ENCODE data around the gene KNSTRN. TPM values are rescaled to one million over a fixed set of nuclear protein-coding genes. Genes with fewer than 3 reads are reported as not detected.

KNSTRN gene
- total RNA-seq, 1 experiment from 2014 or later, result 115 TPM

DNA sequence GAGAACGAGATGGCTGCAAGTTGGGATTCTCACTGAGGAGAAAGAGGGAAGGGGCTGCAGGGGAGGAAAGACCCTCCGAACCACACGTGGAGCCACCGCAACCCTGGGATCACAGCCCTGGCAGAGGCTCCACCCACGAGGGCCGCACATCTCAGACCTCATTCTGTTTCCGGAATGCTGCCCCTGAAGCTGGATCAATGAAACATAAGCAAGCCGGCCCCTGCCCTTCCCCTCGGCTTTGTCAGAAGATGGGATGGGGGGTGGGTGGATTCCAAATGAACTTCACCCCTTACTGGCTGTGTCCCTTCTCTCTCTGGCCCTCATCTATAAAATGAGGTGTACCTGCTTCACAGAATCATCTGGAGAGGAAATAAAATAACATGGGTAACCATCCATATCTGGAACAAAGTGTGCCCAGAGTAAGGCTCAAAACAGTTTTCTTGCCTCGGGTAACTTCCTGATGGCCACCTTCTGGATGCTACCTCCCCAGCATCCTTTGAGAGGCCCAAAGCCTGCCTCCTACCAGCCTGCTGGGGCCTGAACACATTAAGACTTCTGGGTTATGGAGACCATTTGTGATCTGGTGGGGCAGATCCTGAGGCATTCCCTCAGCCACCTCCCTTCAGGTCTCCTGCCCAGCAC, 37.2 kb upstream of the KNSTRN start:
- DNase-seq, result no peak
- Histone ChIP-seq H3K27ac (ENCODE audit: low read length) (peak overlapping the region; percentile 100), H3K79me2 (ENCODE audit: low read length) (peaks cover 15% of the 10 kb centered on the region), H3K36me3 (ENCODE audit: low read depth, low read length) (no peaks in the 10 kb centered on the region), H3K4me2 (ENCODE audit: low read length) (no peak overlapping the region), H3K4me3 (ENCODE audit: low read length) (no peak overlapping the region), H2AFZ (ENCODE audit: low read length) (no peak overlapping the region), H3K9me2 (replicated peaks; ENCODE audit: low read length) (no peaks in the 10 kb centered on the region), H3F3A (ENCODE audit: low read length, unreplicated experiment) (peaks cover 11% of the 10 kb centered on the region), H3K9ac (ENCODE audit: low read length) (no peak overlapping the region), H3K4me1 (ENCODE audit: insufficient read depth, low read length) (peaks cover 77% of the 10 kb centered on the region), H4K20me1 (ENCODE audit: low read length) (no peaks in the 10 kb centered on the region), H3K9me3 (ENCODE audit: low read length) (no peaks in the 10 kb centered on the region), H3K27me3 (ENCODE audit: low read length) (no peaks in the 10 kb centered on the region)
- TF ChIP-seq EZH2phosphoT487 (IDR thresholded peaks at IDR 0.05; ENCODE audit: borderline replicate concordance, low read length), result no peak
- TF ChIP-seq, protein P1, sequence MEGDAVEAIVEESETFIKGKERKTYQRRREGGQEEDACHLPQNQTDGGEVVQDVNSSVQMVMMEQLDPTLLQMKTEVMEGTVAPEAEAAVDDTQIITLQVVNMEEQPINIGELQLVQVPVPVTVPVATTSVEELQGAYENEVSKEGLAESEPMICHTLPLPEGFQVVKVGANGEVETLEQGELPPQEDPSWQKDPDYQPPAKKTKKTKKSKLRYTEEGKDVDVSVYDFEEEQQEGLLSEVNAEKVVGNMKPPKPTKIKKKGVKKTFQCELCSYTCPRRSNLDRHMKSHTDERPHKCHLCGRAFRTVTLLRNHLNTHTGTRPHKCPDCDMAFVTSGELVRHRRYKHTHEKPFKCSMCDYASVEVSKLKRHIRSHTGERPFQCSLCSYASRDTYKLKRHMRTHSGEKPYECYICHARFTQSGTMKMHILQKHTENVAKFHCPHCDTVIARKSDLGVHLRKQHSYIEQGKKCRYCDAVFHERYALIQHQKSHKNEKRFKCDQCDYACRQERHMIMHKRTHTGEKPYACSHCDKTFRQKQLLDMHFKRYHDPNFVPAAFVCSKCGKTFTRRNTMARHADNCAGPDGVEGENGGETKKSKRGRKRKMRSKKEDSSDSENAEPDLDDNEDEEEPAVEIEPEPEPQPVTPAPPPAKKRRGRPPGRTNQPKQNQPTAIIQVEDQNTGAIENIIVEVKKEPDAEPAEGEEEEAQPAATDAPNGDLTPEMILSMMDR (conservative IDR thresholded peaks at IDR 0.05; ENCODE audit: low read depth, low read length), result no peak
- TF ChIP-seq EZH2 (IDR thresholded peaks at IDR 0.05; ENCODE audit: low read length, unreplicated experiment), result no peak
- POLR2A ChIA-PET (ENCODE audit: unreplicated experiment), result no interaction called here
- intact Hi-C loops (cut with micrococcal nuclease), result loop anchor here (10.0 kb wide), 1 partner anchor 159 kb away; no protein-coding TSS in a partner anchor
- CTCF ChIA-PET, result interaction anchor here (2.2 kb wide), 1 partner anchor 22 kb away, joined by 9 read pairs; no protein-coding TSS in a partner anchor
- no TSS peak for BruUV-seq (replicated peaks)
- no peak for ATAC-seq

DNA sequence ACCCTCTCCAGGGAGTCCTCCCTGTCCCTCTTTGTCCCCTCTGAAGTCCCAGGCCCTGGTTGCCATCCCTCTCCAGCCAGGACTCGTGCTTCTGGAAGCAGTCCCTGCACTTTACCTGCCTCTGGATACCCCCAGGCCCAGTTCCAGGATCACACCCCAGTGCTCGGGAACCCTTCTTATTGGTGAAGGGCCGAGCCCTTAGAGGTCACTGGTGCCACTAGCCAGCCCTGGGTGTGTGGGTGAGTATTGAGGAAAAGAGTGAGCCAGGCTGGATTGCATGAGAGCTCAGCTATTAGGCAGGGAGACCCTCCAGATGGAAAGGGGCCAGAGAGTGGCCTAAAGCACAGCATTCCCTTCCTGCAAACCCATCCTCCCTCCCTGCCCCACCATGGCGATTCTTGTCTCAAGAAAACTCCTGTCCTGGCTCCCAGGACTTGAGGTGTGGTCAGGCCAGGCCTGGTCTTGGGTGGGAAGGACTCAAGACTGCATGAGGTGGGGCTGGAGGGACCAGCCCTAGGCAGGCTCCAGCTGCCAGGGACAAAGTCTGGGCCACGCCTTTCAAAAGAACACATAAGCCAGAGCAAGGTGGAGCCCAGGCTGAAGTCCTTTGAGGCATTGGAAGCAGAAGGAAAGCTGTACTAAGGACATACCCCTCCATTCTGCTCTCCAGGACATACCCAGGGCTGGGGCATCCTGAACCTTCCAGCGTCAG, 36.5 kb upstream of the KNSTRN start:
- ChIA-PET CTCF (no interaction called here), POLR2A (ENCODE audit: unreplicated experiment) (interaction anchor here (0.6 kb wide), 1 partner anchor 51 kb away, joined by 3 read pairs; no protein-coding TSS in a partner anchor)
- no peaks in the 10 kb centered on the region for H3K9me3 ChIP-seq (ENCODE audit: low read length)
- H3K79me2 ChIP-seq (ENCODE audit: low read length), result peaks cover 8% of the 10 kb centered on the region
- no peaks in the 10 kb centered on the region for H3K27me3 ChIP-seq (ENCODE audit: low read length)
- no peaks in the 10 kb centered on the region for H3K36me3 ChIP-seq (ENCODE audit: low read depth, low read length)
- no peak overlapping the region for H3K4me2 ChIP-seq (ENCODE audit: low read length)
- no peak overlapping the region for H3K9ac ChIP-seq (ENCODE audit: low read length)
- H3K4me3 ChIP-seq (ENCODE audit: low read length), result no peak overlapping the region
- peaks cover 11% of the 10 kb centered on the region for H3F3A ChIP-seq (ENCODE audit: low read length, unreplicated experiment)
- intact Hi-C loops (cut with micrococcal nuclease), result loop anchor here (10.0 kb wide), 1 partner anchor 159 kb away; no protein-coding TSS in a partner anchor
- H4K20me1 ChIP-seq (ENCODE audit: low read length), result no peaks in the 10 kb centered on the region
- TF ChIP-seq EZH2phosphoT487 (IDR thresholded peaks at IDR 0.05; ENCODE audit: borderline replicate concordance, low read length), result no peak
- TF ChIP-seq EZH2 (IDR thresholded peaks at IDR 0.05; ENCODE audit: low read length, unreplicated experiment), result no peak
- TF ChIP-seq, protein P1 (conservative IDR thresholded peaks at IDR 0.05; ENCODE audit: low read depth, low read length), result no peak
- peaks cover 71% of the 10 kb centered on the region for H3K4me1 ChIP-seq (ENCODE audit: insufficient read depth, low read length)
- H2AFZ ChIP-seq (ENCODE audit: low read length), result no peak overlapping the region
- peak overlapping the region; percentile 21; the same call in 1 of the 2 replicates for H3K27ac ChIP-seq (ENCODE audit: low read length)
- no TSS peak for BruUV-seq (replicated peaks)
- H3K9me2 ChIP-seq (replicated peaks; ENCODE audit: low read length), result no peaks in the 10 kb centered on the region
- ATAC-seq (no peak), DNase-seq (no peak)

Measured in PC-3 (cell line).